Endodermal cell (in vitro differentiated cells): ENCODE data around the gene AVPR1B. TPM values are rescaled to one million over a fixed set of nuclear protein-coding genes. Genes with fewer than 3 reads are reported as not detected.

ENCODE experiments used
- DNase-seq: peaks from one replicate; pipeline ENCODE4 v3.0.0-alpha.2; 2017
- H3K27ac ChIP-seq: 2 replicates; pipeline ENCODE4 v1.5.1; 2013; ENCODE audit warnings: mild to moderate bottlenecking, low read depth, low read length, moderate library complexity
- H3K27me3 ChIP-seq: 2 replicates; pipeline ENCODE4 v1.6.1; 2013; ENCODE audit warnings: mild to moderate bottlenecking, low read length, moderate library complexity; ENCODE audit not compliant: insufficient read depth, control insufficient read depth, poor library complexity, severe bottlenecking
- H3K36me3 ChIP-seq: 2 replicates; pipeline ENCODE4 v1.7.0; 2013; ENCODE audit warnings: mild to moderate bottlenecking, low read length, moderate library complexity; ENCODE audit not compliant: control insufficient read depth, insufficient read depth
- H3K4me1 ChIP-seq: one replicate; pipeline ENCODE4 v1.7.0; 2013; ENCODE audit warnings: low read length; ENCODE audit not compliant: control insufficient read depth, insufficient read depth
- H3K4me3 ChIP-seq: 2 replicates; pipeline ENCODE4 v1.5.1; 2013; ENCODE audit warnings: mild to moderate bottlenecking, low read length, moderate library complexity
- H3K9ac ChIP-seq: 2 replicates; pipeline ENCODE4 v1.6.1; 2013; ENCODE audit warnings: mild to moderate bottlenecking, low read length, moderate library complexity; ENCODE audit not compliant: poor library complexity, severe bottlenecking; ENCODE audit errors: extremely low read depth
- H3K9me3 ChIP-seq: 2 replicates; pipeline ENCODE4 v1.6.1; 2013; ENCODE audit warnings: mild to moderate bottlenecking, low read length, moderate library complexity; ENCODE audit not compliant: control insufficient read depth
- H3K27ac Mint-ChIP-seq: 2 replicates; pipeline ENCODE4 v1.8.0; 2020; ENCODE audit warnings: mixed read lengths
- H3K27me3 Mint-ChIP-seq: 2 replicates; pipeline ENCODE4 v1.8.0; 2021; ENCODE audit warnings: mild to moderate bottlenecking, mixed read lengths; ENCODE audit not compliant: insufficient read depth
- H3K36me3 Mint-ChIP-seq: 2 replicates; pipeline ENCODE4 v1.8.0; 2020; ENCODE audit warnings: low read depth, mixed read lengths
- H3K4me1 Mint-ChIP-seq: 2 replicates; pipeline ENCODE4 v1.8.0; 2020; ENCODE audit warnings: mixed read lengths
- H3K4me3 Mint-ChIP-seq: 2 replicates; pipeline ENCODE4 v1.8.0; 2020; ENCODE audit warnings: mild to moderate bottlenecking, moderate library complexity, mixed read lengths
- H3K9me3 Mint-ChIP-seq: 2 replicates; pipeline ENCODE4 v1.8.0; 2020; ENCODE audit warnings: mild to moderate bottlenecking, mixed read lengths
- WGBS, 2 experiments: methylation state at CpG; one replicate each; pipeline versions ENCODE4 v1.1.5 to v1.1.7; 2013; ENCODE audit warnings: missing lambda C conversion rate in 2 of 2, mixed read lengths in 1 of 2; ENCODE audit not compliant: insufficient coverage in 1 of 2, insufficient read length in 1 of 2; 5-methylcytosine and 5-hydroxymethylcytosine counted together
- total RNA-seq, 2 donors: library from RNA; stranded (reverse); fragmentation: NEBNext Ultra II Directional in 1 of 2; extraction: Animal tissue kit (Norgen Biotek cat#: 25700) in 1 of 2; gene quantifications; 2 replicates in 1 of 2; 3 replicates in 1 of 2; pipeline ENCODE4 v1.2.1, GENCODE V29; 2021
- TF ChIP-seq, protein P1 (sequence below): fragments of 200-600 bp; sonication (generic); conservative IDR thresholded peaks from 2 replicates; pipeline ENCODE4 v1.5.0; 2021; ENCODE audit warnings: antibody characterized with exemption, mild to moderate bottlenecking

Gene AVPR1B
- total RNA-seq, 2 donors from 2014 or later: 0.11 TPM; not detected in 1

DNA sequence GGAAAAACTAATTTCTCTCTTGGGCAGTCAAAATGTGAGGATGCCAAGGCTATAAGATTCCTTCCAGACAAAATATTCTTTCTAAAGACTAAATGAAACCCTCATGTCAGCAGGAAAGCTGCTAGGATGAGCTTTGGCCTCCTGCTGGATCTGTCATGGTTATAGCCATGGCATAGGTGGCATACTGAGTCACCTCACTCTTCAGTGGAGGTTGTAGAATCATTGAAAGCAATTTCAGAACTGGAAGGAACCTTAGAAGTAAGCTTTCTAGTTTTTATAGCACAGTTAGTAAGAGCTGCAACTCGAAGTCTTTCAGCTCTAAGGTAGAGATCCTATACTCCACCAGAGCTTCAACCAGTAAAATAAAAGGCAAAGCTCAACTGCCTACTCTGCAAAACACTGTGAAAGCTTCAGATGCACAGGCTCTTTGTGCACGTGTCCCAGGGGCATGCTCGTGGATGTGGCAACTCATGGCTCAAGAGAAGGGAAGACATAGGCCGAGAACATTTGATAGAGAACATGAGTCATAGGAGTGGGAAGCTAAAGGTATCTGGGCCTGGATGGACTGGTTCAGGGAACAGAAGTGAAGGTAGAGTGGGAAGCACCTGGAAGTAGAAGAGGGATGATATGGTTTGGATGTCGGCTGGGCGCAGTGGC is 5.8 kb downstream of the AVPR1B start:
- peaks cover 23% of the 10 kb centered on the region for H3K27me3 ChIP-seq
- no peaks in the 10 kb centered on the region for H3K36me3 ChIP-seq
- H3K27ac Mint-ChIP-seq: no peak overlapping the region
- peaks cover 14% of the 10 kb centered on the region for H3K4me1 Mint-ChIP-seq
- H3K4me3 Mint-ChIP-seq: no peak overlapping the region
- no peak for DNase-seq
- no peaks in the 10 kb centered on the region for H3K36me3 Mint-ChIP-seq
- 88 to 92% methylated on average over 6 of the region's 6 CpGs for WGBS, 2 experiments
- H3K9me3 ChIP-seq: no peaks in the 10 kb centered on the region
- no peak overlapping the region for H3K4me3 ChIP-seq
- H3K27me3 Mint-ChIP-seq: peaks cover 21% of the 10 kb centered on the region
- no peak overlapping the region for H3K9ac ChIP-seq
- H3K27ac ChIP-seq: no peak overlapping the region
- H3K9me3 Mint-ChIP-seq: no peaks in the 10 kb centered on the region
- H3K4me1 ChIP-seq: peaks cover 2% of the 10 kb centered on the region
- TF ChIP-seq, protein P1, sequence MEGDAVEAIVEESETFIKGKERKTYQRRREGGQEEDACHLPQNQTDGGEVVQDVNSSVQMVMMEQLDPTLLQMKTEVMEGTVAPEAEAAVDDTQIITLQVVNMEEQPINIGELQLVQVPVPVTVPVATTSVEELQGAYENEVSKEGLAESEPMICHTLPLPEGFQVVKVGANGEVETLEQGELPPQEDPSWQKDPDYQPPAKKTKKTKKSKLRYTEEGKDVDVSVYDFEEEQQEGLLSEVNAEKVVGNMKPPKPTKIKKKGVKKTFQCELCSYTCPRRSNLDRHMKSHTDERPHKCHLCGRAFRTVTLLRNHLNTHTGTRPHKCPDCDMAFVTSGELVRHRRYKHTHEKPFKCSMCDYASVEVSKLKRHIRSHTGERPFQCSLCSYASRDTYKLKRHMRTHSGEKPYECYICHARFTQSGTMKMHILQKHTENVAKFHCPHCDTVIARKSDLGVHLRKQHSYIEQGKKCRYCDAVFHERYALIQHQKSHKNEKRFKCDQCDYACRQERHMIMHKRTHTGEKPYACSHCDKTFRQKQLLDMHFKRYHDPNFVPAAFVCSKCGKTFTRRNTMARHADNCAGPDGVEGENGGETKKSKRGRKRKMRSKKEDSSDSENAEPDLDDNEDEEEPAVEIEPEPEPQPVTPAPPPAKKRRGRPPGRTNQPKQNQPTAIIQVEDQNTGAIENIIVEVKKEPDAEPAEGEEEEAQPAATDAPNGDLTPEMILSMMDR: no peak

DNA sequence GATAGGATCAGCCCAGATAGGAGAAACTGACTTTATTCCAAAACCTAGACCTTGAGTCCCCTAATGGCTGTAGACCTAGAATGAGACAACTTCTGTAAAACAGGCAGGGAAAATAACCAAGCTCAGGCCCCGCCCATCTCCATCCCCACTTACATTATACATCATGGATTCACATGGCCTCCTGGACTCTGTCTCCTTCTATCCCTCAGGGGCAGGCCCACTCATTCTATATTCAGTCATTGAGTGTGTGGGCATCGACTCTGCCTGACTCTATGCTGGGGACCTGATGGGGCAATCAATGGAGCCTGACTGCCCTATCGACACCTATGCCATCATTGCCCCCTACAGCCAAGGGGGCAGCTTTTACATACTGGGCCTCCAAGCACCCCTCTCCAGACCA is 6.4 kb downstream of the AVPR1B start:
- Histone ChIP-seq H3K4me3 (no peak overlapping the region), H3K4me1 (peaks cover 2% of the 10 kb centered on the region), H3K36me3 (no peaks in the 10 kb centered on the region), H3K9me3 (no peaks in the 10 kb centered on the region), H3K27ac (no peak overlapping the region), H3K27me3 (peaks cover 17% of the 10 kb centered on the region), H3K9ac (no peak overlapping the region)
- WGBS, 2 experiments: 92 to 100% methylated on average over 2 to 3 of the region's 3 CpGs
- TF ChIP-seq, protein P1: no peak
- peaks cover 15% of the 10 kb centered on the region for H3K4me1 Mint-ChIP-seq
- no peaks in the 10 kb centered on the region for H3K36me3 Mint-ChIP-seq
- peaks cover 16% of the 10 kb centered on the region for H3K27me3 Mint-ChIP-seq
- H3K27ac Mint-ChIP-seq: no peak overlapping the region
- DNase-seq: no peak
- H3K9me3 Mint-ChIP-seq: no peaks in the 10 kb centered on the region
- no peak overlapping the region for H3K4me3 Mint-ChIP-seq

DNA sequence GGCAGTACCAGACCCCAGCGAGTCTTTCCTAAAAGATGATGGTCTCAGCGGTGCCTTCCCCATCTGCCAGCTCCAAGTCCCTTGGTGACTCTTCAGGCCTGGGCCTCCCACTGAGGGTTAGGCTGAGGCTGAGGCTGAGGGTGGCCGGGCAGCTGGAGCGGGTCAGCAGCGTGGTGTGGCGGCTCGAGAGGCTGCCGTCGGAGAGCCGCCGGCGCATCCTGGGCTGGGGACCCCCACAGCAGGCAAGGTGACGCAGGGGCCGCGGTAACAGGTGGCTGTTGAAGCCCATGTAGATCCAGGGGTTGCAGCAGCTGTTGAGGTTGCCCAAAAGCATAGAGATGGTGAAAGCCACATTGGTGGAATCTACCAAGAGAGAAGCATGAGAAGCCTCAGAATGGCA is 7.0 kb downstream of the AVPR1B start:
- peaks cover 9% of the 10 kb centered on the region for H3K27me3 Mint-ChIP-seq
- no peaks in the 10 kb centered on the region for H3K36me3 ChIP-seq

More for the DNA sequence above, 7.0 kb downstream of the AVPR1B start:
- TF ChIP-seq, protein P1: no peak
- Mint-ChIP-seq H3K4me3 (no peak overlapping the region), H3K36me3 (no peaks in the 10 kb centered on the region), H3K27ac (no peak overlapping the region), H3K9me3 (no peaks in the 10 kb centered on the region), H3K4me1 (peaks cover 15% of the 10 kb centered on the region)
- 92 to 100% methylated on average over 1 to 15 of the region's 15 CpGs for WGBS, 2 experiments
- Histone ChIP-seq H3K27me3 (peaks cover 10% of the 10 kb centered on the region), H3K4me3 (no peak overlapping the region), H3K9ac (no peak overlapping the region), H3K9me3 (no peaks in the 10 kb centered on the region), H3K4me1 (peaks cover 2% of the 10 kb centered on the region), H3K27ac (no peak overlapping the region)
- DNase-seq: no peak
